GM12864 (cell line): ENCODE measurements around the gene PKN3.

ENCODE experiments used
- DNase-seq: peaks from one replicate; pipeline ENCODE4 v3.0.0-alpha.2; 2011; ENCODE audit warnings: low read depth
- H3K4me3 ChIP-seq: 2 replicates; pipeline ENCODE4 v1.5.1; 2011; ENCODE audit warnings: mild to moderate bottlenecking, low read depth, low read length, control low read depth
- TF ChIP-seq, protein P1 (sequence below): IDR thresholded peaks from 2 replicates; pipeline ENCODE4 v1.5.1; 2011; ENCODE audit warnings: low read depth, mild to moderate bottlenecking, moderate library complexity, low read length, control low read depth, inconsistent platforms; ENCODE audit errors: missing control alignments

Gene PKN3

DNA sequence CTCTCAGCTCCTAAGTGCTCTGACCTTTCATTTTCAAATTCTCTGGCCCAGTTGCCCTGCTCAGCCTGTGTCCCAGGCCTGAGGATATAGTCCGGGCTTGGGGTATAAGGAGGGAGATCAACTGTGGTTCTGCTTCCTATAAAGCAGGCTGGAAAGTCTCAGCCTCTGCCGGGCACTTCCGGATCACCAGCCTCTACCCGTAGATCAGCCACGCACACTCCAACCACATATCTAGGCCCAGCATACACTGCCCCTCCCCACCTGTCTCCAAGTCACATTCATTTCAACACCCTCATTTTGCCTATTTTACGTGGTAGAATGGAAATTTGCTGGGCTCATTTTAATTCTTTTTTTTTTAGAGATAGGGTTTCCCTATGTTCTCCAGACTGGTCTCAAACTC is 66.3 kb downstream of the PKN3 start:
- TF ChIP-seq, protein P1, sequence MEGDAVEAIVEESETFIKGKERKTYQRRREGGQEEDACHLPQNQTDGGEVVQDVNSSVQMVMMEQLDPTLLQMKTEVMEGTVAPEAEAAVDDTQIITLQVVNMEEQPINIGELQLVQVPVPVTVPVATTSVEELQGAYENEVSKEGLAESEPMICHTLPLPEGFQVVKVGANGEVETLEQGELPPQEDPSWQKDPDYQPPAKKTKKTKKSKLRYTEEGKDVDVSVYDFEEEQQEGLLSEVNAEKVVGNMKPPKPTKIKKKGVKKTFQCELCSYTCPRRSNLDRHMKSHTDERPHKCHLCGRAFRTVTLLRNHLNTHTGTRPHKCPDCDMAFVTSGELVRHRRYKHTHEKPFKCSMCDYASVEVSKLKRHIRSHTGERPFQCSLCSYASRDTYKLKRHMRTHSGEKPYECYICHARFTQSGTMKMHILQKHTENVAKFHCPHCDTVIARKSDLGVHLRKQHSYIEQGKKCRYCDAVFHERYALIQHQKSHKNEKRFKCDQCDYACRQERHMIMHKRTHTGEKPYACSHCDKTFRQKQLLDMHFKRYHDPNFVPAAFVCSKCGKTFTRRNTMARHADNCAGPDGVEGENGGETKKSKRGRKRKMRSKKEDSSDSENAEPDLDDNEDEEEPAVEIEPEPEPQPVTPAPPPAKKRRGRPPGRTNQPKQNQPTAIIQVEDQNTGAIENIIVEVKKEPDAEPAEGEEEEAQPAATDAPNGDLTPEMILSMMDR = no peak
- no peak for DNase-seq
- H3K4me3 ChIP-seq = no peak overlapping the region
